DMS 273 treated with DMSO at 0.1 percent for 48 hours (cell line): ENCODE data around the gene TRIM67.
"Not testable (repeated sequence)": the region's sequence is repeated elsewhere in the genome, so short reads cannot be mapped to it uniquely, and the experiment has no call there.

ENCODE experiments used
- DNase-seq: peaks from one replicate; lab custom pipeline; 2025; lab: John Stamatoyannopoulos, UW

TRIM67 gene

DNA sequence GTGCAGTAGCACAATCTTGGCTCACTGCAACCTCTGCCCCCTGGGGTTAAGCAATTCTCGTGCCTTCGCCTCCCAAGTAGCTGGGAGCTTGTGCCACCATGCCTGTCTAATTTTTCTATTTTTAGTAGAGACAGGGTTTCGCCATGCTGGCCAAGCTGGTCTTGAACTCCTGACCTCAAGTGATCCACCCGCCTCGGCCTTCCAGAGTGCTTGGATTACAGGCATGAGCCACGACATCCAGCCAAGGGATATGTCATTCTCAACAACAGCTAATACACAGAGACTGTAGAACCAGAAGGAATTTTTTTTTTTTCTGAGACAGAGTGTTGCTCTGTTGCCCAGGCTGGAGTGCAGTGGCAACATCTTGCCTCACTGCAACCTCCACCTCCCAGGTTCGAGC lies 3.7 kb upstream of the TRIM67 start:
- not testable (repeated sequence) for DNase-seq

DNA sequence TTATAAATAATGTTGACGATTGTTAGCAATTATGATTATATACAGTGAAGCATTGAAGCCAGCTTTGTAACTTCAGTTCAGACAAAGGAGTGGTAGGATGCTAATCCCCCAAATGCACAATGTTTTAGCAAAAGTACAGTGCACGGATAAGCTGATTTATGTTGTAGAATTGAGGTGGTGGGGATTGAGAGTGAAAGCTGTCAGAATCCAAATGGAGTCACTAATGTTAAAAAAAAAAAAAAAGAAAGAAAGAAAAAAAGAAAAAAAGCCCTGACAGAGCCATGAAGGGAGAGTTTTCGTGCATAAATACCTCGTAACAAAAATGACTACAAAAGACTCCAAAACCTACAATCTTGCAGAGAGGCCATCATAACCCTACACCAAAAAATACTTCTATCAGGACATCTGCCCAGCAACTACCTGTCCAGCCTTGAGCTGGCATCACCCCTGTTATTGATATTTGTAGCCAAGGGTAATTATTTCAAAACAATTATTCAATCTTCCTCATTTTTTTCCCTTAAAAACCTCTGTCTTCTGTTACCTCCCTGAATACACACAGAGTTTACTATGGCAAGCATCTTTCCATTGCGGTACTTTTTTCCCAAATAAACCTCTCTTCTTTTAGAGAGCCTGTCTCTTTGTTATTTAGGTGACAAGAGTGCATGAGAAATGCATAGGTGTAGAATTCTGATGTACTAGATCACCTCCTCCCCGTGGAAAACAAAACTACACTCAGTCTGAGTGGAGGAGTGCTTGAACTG lies 2.5 kb upstream of the TRIM67 start:
- DNase-seq: no peak

DNA sequence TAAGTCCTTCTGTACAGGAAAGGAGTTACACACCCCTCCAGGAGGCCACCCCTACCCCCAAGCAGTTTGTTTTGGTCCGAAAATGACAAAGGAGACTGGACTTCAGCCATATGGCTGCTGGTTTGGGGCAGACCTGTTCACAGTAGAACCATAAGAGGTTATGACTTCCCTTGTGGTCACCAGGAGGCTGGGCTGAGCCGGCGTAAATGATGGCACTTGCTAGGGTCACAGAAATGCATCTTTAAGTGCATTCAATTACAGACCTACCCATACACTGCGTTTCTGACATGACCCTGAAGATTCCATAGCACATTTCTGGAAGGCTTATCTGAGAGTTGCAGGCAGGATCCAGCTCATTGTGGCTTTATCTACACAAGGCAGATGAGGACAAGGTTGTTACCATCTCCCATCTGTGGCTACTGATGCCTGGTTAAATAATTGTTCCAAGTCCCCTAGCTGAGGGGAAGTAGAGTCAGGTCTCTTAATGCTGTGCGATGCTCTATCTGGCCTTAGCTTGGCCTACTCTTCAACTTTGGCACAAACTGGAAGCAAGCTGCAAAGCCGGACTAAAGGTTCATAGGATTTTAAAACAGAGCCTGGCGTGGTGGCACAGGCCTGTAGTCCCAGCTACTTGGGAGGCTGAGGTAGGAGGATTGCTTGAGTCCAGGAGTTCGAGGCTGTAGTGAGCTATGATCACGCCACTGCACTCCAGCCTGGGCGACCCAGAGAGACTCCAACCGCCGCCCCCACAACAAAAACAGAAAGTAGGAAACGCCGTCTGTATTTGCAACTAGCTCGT lies 1.7 kb upstream of the TRIM67 start:
- no peak for DNase-seq

DNA sequence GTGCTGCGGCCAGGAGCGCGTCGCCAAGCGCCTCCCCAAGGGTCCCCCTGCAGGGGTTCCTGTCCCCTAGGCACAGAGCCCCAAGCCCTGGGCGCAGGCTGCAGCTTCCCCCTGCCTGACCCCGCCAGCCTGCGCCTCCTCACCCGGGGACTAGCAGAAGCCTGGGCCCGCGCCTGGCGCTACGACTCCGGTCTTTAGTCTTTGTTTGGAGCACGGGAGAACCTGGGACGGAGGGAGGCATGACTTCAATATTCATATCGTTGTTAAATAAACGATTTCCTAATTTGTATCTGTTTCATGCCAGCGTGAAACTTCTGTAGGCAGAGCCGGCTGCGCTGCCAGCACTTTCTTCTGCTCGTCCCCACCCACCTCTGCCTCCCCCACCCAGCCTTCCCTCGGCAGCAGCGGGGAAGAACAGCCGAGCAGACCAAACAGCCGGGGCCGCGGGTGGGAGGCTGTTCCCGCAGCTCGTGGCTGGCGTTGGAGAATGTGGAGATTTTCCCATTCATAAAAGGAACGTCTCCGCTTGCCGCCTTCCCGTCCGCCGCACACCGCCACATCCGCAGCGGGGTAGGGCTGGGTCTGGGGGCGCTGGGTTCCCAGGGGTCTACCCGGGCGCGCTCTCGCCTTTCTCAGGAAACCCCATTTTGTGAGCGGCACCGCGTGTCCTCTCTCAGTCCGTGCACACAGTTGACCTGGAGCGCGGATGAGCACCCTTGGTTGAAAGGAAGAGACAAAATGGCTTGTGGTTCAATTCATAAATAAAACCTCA lies 777 bp upstream of the TRIM67 start:
- DNase-seq: no peak

DNA sequence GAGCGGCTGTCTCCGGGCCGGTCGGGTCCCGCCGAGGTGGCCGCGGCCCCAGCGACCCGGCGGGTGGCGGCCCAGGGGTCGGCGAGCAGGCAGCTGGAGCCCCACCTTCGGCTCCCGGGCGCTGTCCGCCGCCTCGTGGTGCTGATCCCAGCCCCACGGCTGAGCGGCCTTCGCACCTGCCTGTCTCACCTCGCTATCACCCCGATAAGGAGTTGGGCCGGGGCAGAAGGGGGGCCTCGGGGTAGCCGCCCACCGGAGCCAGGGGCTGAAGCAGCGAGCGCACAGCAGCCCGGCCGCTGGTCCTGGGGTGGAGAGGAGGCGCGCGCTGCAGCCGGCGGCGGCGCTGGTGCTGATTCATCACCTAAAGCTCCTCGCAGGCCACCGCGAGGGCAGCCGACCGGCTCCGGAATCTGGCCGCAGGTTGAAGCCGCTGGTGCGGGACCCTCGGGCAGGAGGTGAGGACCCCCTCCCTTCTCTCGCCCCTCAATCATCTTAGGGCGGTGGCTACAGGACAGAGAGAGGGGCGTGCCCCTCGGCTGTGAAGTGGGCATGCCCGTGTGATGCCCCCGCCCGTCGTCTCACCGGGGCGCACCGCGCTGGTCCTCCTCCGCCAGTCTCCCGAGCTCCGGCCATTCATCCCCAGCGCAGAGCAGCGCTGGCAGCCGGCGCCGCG lies 575 bp downstream of the TRIM67 start:
- DNase-seq: no peak

DNA sequence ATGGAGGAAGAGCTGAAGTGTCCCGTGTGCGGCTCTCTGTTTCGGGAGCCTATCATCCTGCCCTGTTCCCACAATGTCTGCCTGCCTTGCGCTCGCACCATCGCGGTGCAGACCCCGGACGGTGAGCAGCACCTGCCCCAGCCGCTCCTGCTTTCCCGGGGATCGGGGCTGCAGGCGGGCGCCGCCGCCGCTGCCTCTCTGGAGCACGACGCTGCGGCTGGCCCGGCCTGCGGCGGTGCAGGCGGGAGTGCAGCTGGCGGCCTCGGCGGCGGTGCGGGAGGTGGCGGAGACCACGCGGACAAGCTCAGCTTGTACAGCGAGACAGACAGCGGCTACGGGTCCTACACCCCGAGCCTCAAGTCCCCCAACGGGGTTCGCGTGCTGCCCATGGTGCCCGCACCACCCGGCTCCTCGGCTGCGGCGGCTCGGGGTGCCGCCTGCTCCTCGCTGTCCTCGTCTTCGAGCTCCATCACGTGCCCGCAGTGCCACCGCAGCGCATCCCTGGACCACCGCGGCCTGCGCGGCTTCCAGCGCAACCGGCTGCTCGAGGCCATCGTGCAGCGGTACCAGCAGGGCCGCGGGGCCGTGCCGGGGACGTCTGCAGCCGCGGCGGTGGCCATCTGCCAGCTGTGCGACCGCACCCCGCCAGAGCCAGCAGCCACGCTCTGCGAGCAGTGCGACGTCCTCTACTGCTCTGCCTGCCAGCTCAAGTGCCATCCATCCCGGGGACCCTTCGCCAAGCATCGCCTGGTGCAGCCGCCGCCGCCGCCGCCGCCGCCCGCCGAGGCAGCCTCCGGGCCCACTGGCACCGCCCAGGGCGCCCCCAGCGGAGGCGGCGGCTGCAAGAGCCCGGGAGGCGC lies 1.3 kb downstream of the TRIM67 start:
- no peak for DNase-seq

DNA sequence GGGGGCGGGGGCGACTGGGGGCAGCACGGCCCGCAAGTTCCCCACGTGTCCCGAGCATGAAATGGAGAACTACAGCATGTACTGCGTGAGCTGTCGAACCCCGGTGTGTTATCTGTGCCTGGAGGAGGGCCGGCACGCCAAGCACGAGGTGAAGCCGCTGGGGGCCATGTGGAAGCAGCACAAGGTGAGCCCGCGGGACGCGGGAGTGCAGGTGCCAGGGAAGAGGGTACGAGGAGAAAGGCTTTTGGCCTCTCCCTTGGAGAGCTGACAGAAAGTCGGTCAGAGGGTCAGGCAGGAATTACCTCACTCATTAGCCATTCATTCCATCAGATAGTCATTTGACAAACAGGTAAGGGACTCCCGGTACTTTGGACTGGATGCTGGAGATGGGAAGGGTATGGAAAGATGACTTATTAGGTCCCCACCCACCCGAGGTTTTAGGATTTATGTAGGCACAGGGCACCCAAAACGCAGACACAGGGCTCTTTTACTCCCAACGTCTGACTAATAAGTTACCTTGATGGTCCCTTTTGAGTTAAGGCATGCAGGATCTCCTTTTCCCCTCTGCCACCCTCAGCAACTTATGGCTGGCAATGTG lies 2.1 kb downstream of the TRIM67 start:
- no peak for DNase-seq

DNA sequence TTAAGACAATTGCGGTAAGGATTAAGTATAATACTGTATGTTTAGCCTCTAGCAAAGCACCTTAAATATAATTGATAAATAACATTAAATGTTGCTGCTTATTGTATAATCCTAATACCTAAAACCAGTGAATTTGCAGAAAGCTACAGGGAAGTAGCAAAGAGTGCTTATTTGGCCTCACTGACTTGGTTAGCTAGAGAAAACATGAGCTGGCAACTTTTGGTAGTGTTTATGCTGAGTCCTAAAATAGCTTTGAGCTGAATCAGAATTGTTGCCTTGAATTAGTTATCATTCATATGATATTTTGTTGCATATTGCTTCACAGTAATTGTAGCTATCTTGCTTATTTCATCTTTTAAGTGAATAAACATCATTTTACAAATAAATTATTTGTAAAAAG lies 3.5 kb downstream of the TRIM67 start:
- DNase-seq: no peak

DNA sequence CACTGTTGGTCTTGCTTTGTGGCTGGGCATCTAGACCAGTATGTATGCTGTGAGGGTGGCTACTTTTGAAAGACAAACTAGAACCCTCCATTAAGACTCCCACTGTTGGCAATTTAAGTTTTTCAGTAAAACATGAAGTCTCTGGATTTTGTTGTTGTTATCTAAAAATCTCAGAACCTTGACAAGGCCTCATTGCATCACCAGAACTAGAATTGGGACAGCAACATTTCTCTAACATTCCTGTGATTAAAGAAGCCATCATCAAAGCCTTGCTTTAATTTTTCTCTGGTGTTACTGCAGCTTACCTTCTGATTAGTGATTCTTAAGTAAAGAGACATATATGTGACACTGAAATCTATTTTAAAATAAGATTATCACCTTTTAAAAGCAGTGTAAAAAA lies 4.5 kb downstream of the TRIM67 start:
- no peak for DNase-seq

DNA sequence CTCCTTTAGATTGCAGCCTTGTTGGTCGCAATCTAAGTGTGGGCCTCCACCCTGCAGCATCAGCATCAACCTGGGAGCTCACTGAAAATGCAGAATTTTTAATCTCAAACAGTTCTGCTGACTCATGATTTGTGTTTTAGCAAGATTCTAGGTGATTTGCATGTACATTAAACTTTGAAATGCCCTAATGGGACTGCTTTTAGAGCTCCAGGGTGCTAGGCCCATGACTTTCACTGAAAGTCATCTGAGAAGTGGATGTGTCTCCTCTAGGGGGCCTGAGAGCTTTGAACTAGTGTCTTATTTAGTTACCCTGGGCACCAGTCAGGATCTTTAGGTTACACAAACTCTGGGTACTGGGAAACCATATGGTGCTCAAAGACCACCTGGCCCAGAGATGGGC lies 9.0 kb downstream of the TRIM67 start:
- peak; percentile 56 for DNase-seq

DNA sequence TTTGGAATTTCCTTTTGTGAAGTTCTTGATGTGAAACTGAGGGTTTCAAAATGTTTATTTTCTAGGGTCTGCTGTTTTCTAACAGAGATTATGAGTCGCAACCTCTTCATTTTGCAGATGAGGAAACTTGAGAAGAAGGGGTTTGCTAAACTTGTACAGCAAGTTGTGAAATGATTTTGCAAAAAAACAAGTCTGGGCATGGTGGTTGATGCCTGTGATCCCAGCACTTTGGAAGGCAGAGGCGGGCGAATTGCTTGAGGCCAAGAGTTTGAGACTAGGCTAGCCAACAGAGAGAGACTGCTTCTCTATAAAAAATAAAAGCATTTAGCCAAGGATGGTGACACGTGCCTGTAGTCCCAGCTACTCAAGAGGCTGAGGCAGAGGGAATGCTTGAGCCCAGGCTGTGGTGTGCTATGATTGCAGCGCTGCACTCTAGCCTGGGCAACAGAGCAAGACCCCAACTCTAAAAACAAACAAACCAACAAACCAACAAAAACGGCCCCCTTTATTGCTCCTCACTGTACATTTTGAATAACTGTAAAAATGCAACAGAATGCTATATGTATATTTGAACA lies 9.9 kb downstream of the TRIM67 start:
- peak; percentile 10 for DNase-seq

DNA sequence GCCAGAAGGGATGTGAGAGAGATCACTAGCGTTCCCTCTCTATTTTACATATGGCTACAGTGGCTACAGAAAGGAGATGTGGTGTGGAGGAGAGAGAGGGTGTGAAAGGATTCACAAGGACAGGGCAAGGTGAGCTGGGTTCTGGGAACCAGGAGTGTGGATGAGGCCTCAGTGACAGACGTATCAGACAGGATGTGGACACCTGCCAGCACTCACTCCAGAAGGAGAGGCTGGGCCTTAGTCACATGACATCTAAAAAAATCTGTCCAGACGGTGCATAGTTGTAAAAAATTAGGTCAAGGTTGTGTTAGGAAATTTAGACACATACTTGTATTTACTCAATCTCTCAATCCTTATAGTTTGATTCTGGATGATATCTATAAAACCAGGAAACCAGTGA lies 10.6 kb downstream of the TRIM67 start:
- peak; percentile 67 for DNase-seq

DNA sequence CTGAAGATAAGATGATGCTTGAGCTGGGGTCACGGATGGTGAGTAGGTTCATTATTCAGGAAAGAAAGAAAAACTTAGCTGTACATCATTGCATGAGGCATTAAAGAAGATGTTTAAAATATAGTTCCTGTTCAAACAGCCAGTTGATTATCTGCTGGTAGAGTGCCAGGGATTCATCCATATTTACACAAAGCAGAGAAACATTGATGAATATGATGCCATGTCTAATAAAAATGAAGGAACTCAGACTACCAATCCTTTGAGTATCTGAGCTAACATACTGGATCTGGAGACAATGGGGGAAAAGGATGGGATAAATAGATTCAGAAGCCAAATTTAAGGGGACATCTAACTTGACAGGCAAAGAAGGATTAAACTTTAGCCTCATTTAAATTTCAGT lies 14.6 kb downstream of the TRIM67 start:
- DNase-seq: no peak

DNA sequence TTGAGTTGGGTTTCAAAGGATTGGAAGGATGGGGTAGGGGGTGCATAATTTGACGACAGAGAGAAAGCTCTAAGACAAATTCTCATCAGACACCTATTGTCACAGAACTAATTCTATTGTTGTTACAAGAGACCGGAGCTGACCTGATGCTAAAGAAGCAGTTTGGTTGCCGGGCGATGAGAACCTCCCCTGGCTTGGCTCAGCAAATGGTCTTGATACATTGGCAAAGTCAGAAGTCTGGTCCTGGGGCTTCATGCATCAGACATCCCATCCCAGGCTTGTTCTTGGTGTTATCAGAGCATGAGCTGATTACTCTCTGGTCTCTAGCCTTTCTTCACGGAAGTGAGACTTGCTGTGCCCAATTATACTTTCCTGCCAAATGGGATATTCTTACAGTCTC lies 15.4 kb downstream of the TRIM67 start:
- no peak for DNase-seq

DNA sequence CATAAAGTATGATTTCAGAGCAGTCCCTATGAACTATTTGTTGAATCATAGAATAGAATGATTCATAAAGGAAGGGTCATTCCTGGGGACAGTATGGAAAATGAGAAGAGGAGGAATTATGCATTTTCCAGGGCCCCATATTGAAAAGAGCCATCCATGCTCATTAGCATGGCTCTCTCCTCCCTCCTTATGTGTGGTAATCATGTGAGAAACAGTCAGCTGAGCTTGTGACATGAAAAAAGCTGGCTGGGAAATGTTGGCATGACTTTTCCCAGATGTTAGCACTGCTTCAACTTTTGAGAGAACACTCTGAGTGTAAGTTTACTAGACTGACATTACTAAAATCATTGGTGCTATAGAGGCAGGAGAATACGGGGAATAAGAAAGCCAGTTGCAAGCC lies 16.1 kb downstream of the TRIM67 start:
- DNase-seq: no peak

DNA sequence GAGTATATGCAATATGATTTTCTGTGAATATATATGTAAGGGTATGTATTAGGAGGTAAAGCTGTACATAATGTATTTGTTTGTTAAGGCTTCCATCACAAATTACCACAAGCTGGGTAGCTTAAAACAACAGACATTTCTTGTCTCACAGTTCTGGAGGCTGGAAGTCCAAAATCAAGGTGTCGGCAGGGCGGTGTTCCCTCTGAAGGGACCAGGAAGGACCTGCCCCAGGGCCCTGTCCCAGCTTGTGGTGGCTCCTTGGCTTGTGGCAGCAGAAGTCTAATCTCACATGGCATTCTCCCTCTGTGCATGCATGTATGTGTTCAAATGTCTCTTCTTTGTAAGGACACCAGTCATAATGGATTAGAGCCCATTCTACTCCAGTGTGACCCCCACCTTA lies 17.1 kb downstream of the TRIM67 start:
- DNase-seq: no peak

DNA sequence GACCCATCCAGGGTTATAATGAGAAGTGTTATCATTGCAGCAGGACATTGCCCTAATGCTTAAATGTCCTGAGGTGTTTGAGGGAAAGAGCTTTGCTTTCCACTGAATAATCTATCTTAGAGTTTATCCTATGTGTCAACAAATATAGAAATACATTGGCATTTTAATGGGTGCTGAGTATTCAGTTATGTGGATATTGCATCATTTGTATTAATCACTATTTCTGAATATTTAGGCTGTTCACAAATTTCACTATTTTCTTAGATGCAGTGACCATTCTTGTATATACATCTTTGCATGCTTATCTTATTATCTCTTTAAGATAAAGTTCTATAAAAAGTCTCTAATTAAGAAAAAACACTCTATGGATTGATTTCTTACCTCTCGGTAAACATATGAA lies 18.2 kb downstream of the TRIM67 start:
- no peak for DNase-seq

DNA sequence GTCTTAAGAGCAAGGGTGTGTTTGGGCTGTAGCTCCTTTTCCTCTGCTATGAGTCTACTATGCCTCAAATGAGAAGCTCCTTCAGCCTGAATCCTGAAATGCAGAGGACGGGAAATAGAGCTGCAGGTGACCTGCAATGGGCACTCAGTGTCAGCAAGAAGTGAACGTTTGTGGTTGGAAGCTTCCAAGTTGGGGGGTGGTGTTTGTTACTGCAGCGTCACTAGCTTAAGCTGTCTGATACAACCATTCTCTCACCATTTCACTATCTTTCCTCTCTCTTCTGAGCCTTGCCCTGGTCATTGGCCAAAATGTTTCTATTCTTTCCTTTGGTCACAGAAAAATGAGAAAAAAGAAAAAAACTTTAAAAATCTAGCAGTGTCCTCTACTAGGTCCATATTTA lies 19.4 kb downstream of the TRIM67 start:
- no peak for DNase-seq

DNA sequence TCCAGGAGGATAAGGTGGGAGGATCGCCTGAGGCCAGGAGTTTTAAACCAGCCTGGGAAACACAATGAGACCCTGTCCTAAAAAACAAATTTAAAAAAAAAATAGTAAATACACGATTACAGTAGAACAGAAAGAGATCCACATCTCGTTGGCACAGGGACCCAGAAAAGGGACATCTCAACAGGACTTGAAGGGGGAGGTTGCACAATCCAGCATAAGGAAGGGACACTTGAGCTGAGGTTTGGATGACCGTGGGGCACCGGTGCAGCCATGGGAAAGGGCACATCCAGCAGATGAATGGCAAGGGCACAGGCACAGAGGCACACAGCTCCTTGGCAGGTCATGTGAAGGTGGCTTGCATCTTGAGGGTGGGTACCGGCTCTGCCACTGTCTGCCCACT lies 20.5 kb downstream of the TRIM67 start:
- DNase-seq: no peak
